SK-N-SH (cell line): ENCODE measurements around the gene ATP13A4. TPM values are rescaled to one million over a fixed set of nuclear protein-coding genes. Genes with fewer than 3 reads are reported as not detected.

ENCODE experiments used
- CTCF ChIA-PET: fragments of 300-600, 350-600 bp; formaldehyde crosslinking; extraction: SDS; loops from one replicate; lab custom pipeline; 2021; lab: Yijun Ruan, JAX
- POLR2A ChIA-PET: fragments of 350-600 bp; sonication (Branson Sonifier 250); formaldehyde crosslinking; extraction: SDS; loops from one replicate; lab custom pipeline; 2020; ENCODE audit warnings: antibody characterized with exemption, inconsistent platforms; lab: Yijun Ruan, JAX
- DNase-seq: peaks from one replicate; pipeline ENCODE4 v3.0.0; 2012
- H2AFZ ChIP-seq: fragments of 200-600 bp; sonication (generic); 2 replicates; pipeline ENCODE4 v1.8.1; 2016; ENCODE audit warnings: antibody characterized with exemption, mild to moderate bottlenecking, low read depth
- H3F3A ChIP-seq: fragments of 200-600 bp; sonication (generic); replicated peaks from 2 replicates; pipeline ENCODE3; 2016; ENCODE audit warnings: antibody characterized with exemption, mild to moderate bottlenecking; ENCODE audit not compliant: insufficient read depth
- H3K27ac ChIP-seq, 2 experiments: fragments of 200-500 bp in 1 of 2; fragments of 200-600 bp in 1 of 2; sonication (Bioruptor generic) in 1 of 2; sonication (generic), shearing (Covaris generic) in 1 of 2; 2 replicates each; pipeline versions ENCODE4 v1.5.1 to v1.6.1; 2014 to 2016; ENCODE audit warnings: low read depth in 2 of 2, inconsistent platforms in 1 of 2, low read length in 1 of 2, mild to moderate bottlenecking in 1 of 2, mixed read lengths in 1 of 2
- H3K27me3 ChIP-seq: fragments of 200-600 bp; sonication (generic), shearing (Covaris generic); 2 replicates; pipeline ENCODE4 v1.6.1; 2016; ENCODE audit warnings: mixed run types; ENCODE audit not compliant: insufficient read depth
- H3K36me3 ChIP-seq, 2 experiments: fragments of 200-500 bp in 1 of 2; fragments of 200-600 bp in 1 of 2; sonication (Bioruptor generic) in 1 of 2; sonication (generic) in 1 of 2; replicated peaks in 1 of 2; 2 replicates each; pipeline versions ENCODE3 to v1.5.1; 2014 to 2016; ENCODE audit warnings: low read length in 1 of 2, mild to moderate bottlenecking in 1 of 2; ENCODE audit not compliant: insufficient read depth in 2 of 2, control insufficient read depth in 1 of 2
- H3K4me1 ChIP-seq, 2 experiments: fragments of 200-500 bp in 1 of 2; fragments of 200-600 bp in 1 of 2; sonication (Bioruptor generic) in 1 of 2; sonication (generic), shearing (Covaris generic) in 1 of 2; 2 replicates each; pipeline versions ENCODE4 v1.5.1 to v1.6.1; 2014 to 2016; ENCODE audit warnings: low read depth in 1 of 2, low read length in 1 of 2, mixed run types in 1 of 2; ENCODE audit not compliant: insufficient read depth in 2 of 2, control insufficient read depth in 1 of 2
- H3K4me2 ChIP-seq: fragments of 200-600 bp; sonication (generic), shearing (Covaris generic); 2 replicates; pipeline ENCODE4 v1.6.1; 2017; ENCODE audit warnings: mixed run types
- H3K4me3 ChIP-seq, 2 experiments: fragments of 200-500 bp in 1 of 2; fragments of 200-600 bp in 1 of 2; sonication (Bioruptor generic) in 1 of 2; sonication (generic), shearing (Covaris generic) in 1 of 2; 2 replicates each; pipeline versions ENCODE4 v1.5.1 to v1.8.1; 2014 to 2016; ENCODE audit warnings: low read depth in 2 of 2, inconsistent platforms in 1 of 2, low read length in 1 of 2, mild to moderate bottlenecking in 1 of 2, mixed read lengths in 1 of 2, moderate library complexity in 1 of 2
- H3K79me2 ChIP-seq: fragments of 200-600 bp; sonication (generic); 2 replicates; pipeline ENCODE4 v1.8.1; 2017; ENCODE audit warnings: mild to moderate bottlenecking; ENCODE audit not compliant: insufficient read depth
- H3K9ac ChIP-seq: fragments of 200-600 bp; sonication (generic); 2 replicates; pipeline ENCODE4 v1.6.1; 2017; ENCODE audit warnings: mixed run types
- H3K9me2 ChIP-seq: fragments of 200-600 bp; sonication (generic); 2 replicates; pipeline ENCODE4 v1.6.1; 2017; ENCODE audit warnings: mixed run types
- H3K9me3 ChIP-seq: fragments of 200-600 bp; sonication (generic); 2 replicates; pipeline ENCODE4 v1.6.1; 2017; ENCODE audit warnings: mixed run types, mild to moderate bottlenecking, moderate library complexity
- H4K20me1 ChIP-seq: fragments of 200-600 bp; sonication (generic); 2 replicates; pipeline ENCODE4 v1.6.1; 2017; ENCODE audit warnings: mild to moderate bottlenecking, mixed run types; ENCODE audit not compliant: insufficient read depth
- CHD2 ChIP-seq: fragments of 150-350 bp; IDR thresholded peaks from 2 replicates; pipeline ENCODE4 v1.6.1; 2018; ENCODE audit warnings: low read length; ENCODE audit not compliant: partially characterized antibody
- EP300 ChIP-seq, 2 experiments: IDR thresholded peaks; 2 replicates each; pipeline versions ENCODE4 v1.4.0 to v1.6.1; 2012; ENCODE audit warnings: borderline replicate concordance in 1 of 2, low read depth in 1 of 2, low read length in 1 of 2
- EZH2phosphoT487 ChIP-seq: fragments of 200-600 bp; sonication (generic); IDR thresholded peaks from 2 replicates; pipeline ENCODE4 v1.6.1; 2017; ENCODE audit warnings: low read depth, mixed run types, mild to moderate bottlenecking, antibody characterized with exemption, moderate library complexity, borderline replicate concordance
- FOSL2 ChIP-seq: IDR thresholded peaks from 2 replicates; pipeline ENCODE4 v1.4.0; 2012; ENCODE audit warnings: low read depth, mild to moderate bottlenecking, moderate library complexity, borderline replicate concordance
- FOXJ3 ChIP-seq: sonication (generic); formaldehyde crosslinking; IDR thresholded peaks from 2 replicates; pipeline ENCODE4 v1.5.1; 2020; ENCODE audit warnings: mild to moderate bottlenecking, missing genetic modification reagents
- GABPA ChIP-seq: IDR thresholded peaks from 2 replicates; pipeline ENCODE4 v1.4.0; 2012; ENCODE audit warnings: low read depth, mild to moderate bottlenecking
- JUND ChIP-seq: IDR thresholded peaks from 2 replicates; pipeline ENCODE4 v1.4.0; 2012
- MEF2A ChIP-seq: IDR thresholded peaks from 2 replicates; pipeline ENCODE4 v1.4.0; 2012; ENCODE audit warnings: low read depth, borderline replicate concordance
- MXI1 ChIP-seq: IDR thresholded peaks from 2 replicates; pipeline ENCODE4 v1.6.1; 2012; ENCODE audit warnings: mild to moderate bottlenecking, low read depth, low read length, improper control_type of control experiment
- NRF1 ChIP-seq: IDR thresholded peaks from 2 replicates; pipeline ENCODE4 v1.6.1; 2012; ENCODE audit warnings: low read depth, mild to moderate bottlenecking, low read length
- POLR2AphosphoS5 ChIP-seq: IDR thresholded peaks from 2 replicates; pipeline ENCODE4 v1.6.1; 2012; ENCODE audit warnings: low read depth, low read length
- RAD21 ChIP-seq: IDR thresholded peaks from 2 replicates; pipeline ENCODE4 v1.6.1; 2012; ENCODE audit warnings: mild to moderate bottlenecking, low read length
- RXRA ChIP-seq: IDR thresholded peaks from 2 replicates; pipeline ENCODE4 v1.4.0; 2012; ENCODE audit warnings: low read depth, mild to moderate bottlenecking, borderline replicate concordance
- SIN3A ChIP-seq: IDR thresholded peaks from 2 replicates; pipeline ENCODE4 v1.6.1; 2012; ENCODE audit warnings: low read depth, mild to moderate bottlenecking, low read length, moderate library complexity, borderline replicate concordance
- SMC3 ChIP-seq: IDR thresholded peaks from 2 replicates; pipeline ENCODE4 v1.6.1; 2012; ENCODE audit warnings: low read depth, low read length, improper control_type of control experiment
- WGBS: methylation state at CpG from one replicate; pipeline ENCODE4 v1.1.6; 2017; ENCODE audit warnings: low lambda C conversion rate; 5-methylcytosine and 5-hydroxymethylcytosine counted together
- polyA plus RNA-seq, 3 experiments: library from polyadenylated mRNA; depleted of rRNA; stranded (reverse); fragments of >200 nt; gene quantifications; 2 replicates each; pipeline ENCODE4 v1.2.3, GENCODE V29; 2012
- TF ChIP-seq, protein P1 (sequence below): fragments of 200-600 bp; sonication (generic); IDR thresholded peaks from 2 replicates; pipeline ENCODE4 v1.6.1; 2017; ENCODE audit warnings: antibody characterized with exemption, mild to moderate bottlenecking, moderate library complexity
- TF ChIP-seq, protein P2 (sequence below): IDR thresholded peaks from 2 replicates; pipeline ENCODE4; 2012
- TF ChIP-seq, protein P3 (sequence below): IDR thresholded peaks from 2 replicates; pipeline ENCODE4 v1.4.0; 2012; ENCODE audit warnings: low read depth, borderline replicate concordance
- TF ChIP-seq, protein P4 (sequence below): IDR thresholded peaks from 2 replicates; pipeline ENCODE4 v1.4.0; 2012; ENCODE audit warnings: low read depth
- TF ChIP-seq, protein P5 (sequence below): IDR thresholded peaks from 2 replicates; pipeline ENCODE4 v1.6.1; 2012; ENCODE audit warnings: mild to moderate bottlenecking, low read depth, low read length, moderate library complexity

ATP13A4 gene
- polyA plus RNA-seq, 1 of the 3 experiments (the other 2 are of a cell fraction): 0.02 TPM

DNA sequence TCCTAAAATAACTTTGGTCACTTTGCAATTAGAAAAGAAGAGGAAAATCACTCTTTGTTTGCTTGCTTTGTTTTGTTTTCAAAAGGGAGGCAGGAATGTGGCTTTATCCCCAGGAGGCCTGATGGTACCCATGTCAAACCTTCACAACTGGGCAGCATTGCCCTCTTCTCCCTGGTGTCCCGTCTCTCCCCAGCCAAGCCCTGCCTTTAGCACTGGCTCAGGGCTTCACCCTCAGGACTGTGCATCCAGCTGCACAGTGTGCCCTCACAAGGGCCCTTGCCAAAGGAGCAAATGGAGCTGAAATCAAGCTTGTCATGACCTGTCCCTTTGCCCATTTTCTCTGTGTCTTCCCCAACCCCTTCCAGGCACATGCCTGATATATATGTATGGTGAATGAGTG is 147.0 kb downstream of the ATP13A4 start:
- no peak overlapping the region for H3K27ac ChIP-seq
- no peaks in the 10 kb centered on the region for H3K79me2 ChIP-seq
- H3K4me1 ChIP-seq: no peaks in the 10 kb centered on the region
- ChIA-PET POLR2A (no interaction called here), CTCF (interaction anchor here (1.3 kb wide), 1 partner anchor 164 kb away, joined by 4 read pairs; no protein-coding TSS in a partner anchor)
- no peaks in the 10 kb centered on the region for H3F3A ChIP-seq
- no peak overlapping the region for H2AFZ ChIP-seq
- DNase-seq: no peak
- no peak overlapping the region for H3K4me3 ChIP-seq
- no peaks in the 10 kb centered on the region for H3K9me3 ChIP-seq
- H3K9ac ChIP-seq: no peak overlapping the region
- WGBS: 0% methylated on average over 1 of the region's 1 CpG
- no peaks in the 10 kb centered on the region for H3K9me2 ChIP-seq
- H3K36me3 ChIP-seq: no peaks in the 10 kb centered on the region
- H4K20me1 ChIP-seq: no peaks in the 10 kb centered on the region
- TF ChIP-seq EZH2phosphoT487 (no peak), SIN3A (no peak), CHD2 (no peak), RXRA (no peak), FOXJ3 (CRISPR knock-in tag) (no peak), NRF1 (no peak), GABPA (no peak)
- TF ChIP-seq, protein P1, sequence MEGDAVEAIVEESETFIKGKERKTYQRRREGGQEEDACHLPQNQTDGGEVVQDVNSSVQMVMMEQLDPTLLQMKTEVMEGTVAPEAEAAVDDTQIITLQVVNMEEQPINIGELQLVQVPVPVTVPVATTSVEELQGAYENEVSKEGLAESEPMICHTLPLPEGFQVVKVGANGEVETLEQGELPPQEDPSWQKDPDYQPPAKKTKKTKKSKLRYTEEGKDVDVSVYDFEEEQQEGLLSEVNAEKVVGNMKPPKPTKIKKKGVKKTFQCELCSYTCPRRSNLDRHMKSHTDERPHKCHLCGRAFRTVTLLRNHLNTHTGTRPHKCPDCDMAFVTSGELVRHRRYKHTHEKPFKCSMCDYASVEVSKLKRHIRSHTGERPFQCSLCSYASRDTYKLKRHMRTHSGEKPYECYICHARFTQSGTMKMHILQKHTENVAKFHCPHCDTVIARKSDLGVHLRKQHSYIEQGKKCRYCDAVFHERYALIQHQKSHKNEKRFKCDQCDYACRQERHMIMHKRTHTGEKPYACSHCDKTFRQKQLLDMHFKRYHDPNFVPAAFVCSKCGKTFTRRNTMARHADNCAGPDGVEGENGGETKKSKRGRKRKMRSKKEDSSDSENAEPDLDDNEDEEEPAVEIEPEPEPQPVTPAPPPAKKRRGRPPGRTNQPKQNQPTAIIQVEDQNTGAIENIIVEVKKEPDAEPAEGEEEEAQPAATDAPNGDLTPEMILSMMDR: no peak
- TF ChIP-seq, protein P2, sequence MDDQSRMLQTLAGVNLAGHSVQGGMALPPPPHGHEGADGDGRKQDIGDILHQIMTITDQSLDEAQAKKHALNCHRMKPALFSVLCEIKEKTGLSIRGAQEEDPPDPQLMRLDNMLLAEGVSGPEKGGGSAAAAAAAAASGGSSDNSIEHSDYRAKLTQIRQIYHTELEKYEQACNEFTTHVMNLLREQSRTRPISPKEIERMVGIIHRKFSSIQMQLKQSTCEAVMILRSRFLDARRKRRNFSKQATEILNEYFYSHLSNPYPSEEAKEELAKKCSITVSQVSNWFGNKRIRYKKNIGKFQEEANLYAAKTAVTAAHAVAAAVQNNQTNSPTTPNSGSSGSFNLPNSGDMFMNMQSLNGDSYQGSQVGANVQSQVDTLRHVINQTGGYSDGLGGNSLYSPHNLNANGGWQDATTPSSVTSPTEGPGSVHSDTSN: no peak
- no peak overlapping the region for H3K4me2 ChIP-seq
- H3K27me3 ChIP-seq: no peaks in the 10 kb centered on the region

DNA sequence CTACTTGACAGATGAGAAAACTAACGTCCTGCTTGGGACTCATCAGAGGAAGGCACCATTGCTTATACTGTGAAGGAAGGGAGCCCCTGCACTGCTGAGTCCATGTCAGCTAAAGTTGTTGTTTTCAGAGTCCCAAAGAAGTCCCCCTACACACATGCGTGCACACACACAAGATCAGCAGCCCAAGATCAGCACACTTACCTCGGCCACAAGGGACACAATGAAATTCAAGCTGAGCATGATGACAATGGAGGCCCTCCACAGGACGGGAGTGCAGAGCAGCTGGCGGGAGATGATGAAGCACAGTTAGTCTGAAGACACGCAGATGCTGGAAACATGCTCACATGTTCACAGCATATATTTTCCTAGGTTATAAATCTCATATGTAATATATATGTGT is 147.6 kb downstream of the ATP13A4 start:
- no peak overlapping the region for H3K27ac ChIP-seq
- 6% methylated on average over 6 of the region's 6 CpGs for whole genome bisulfite sequencing
- TF ChIP-seq, protein P3, sequence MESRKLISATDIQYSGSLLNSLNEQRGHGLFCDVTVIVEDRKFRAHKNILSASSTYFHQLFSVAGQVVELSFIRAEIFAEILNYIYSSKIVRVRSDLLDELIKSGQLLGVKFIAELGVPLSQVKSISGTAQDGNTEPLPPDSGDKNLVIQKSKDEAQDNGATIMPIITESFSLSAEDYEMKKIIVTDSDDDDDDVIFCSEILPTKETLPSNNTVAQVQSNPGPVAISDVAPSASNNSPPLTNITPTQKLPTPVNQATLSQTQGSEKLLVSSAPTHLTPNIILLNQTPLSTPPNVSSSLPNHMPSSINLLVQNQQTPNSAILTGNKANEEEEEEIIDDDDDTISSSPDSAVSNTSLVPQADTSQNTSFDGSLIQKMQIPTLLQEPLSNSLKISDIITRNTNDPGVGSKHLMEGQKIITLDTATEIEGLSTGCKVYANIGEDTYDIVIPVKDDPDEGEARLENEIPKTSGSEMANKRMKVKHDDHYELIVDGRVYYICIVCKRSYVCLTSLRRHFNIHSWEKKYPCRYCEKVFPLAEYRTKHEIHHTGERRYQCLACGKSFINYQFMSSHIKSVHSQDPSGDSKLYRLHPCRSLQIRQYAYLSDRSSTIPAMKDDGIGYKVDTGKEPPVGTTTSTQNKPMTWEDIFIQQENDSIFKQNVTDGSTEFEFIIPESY: no peak
- TF ChIP-seq EP300 (IDR thresholded peaks at IDR 0.05; ENCODE audit: borderline replicate concordance in 1 of 2, low read depth in 1 of 2, low read length in 1 of 2) (no peak), SMC3 (no peak), MXI1 (no peak), RAD21 (no peak), EZH2phosphoT487 (no peak), JUND (no peak), MEF2A (no peak), POLR2AphosphoS5 (no peak), RXRA (no peak), CHD2 (no peak), FOSL2 (no peak)
- TF ChIP-seq, protein P4, sequence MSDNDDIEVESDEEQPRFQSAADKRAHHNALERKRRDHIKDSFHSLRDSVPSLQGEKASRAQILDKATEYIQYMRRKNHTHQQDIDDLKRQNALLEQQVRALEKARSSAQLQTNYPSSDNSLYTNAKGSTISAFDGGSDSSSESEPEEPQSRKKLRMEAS: no peak
- TF ChIP-seq, protein P5, sequence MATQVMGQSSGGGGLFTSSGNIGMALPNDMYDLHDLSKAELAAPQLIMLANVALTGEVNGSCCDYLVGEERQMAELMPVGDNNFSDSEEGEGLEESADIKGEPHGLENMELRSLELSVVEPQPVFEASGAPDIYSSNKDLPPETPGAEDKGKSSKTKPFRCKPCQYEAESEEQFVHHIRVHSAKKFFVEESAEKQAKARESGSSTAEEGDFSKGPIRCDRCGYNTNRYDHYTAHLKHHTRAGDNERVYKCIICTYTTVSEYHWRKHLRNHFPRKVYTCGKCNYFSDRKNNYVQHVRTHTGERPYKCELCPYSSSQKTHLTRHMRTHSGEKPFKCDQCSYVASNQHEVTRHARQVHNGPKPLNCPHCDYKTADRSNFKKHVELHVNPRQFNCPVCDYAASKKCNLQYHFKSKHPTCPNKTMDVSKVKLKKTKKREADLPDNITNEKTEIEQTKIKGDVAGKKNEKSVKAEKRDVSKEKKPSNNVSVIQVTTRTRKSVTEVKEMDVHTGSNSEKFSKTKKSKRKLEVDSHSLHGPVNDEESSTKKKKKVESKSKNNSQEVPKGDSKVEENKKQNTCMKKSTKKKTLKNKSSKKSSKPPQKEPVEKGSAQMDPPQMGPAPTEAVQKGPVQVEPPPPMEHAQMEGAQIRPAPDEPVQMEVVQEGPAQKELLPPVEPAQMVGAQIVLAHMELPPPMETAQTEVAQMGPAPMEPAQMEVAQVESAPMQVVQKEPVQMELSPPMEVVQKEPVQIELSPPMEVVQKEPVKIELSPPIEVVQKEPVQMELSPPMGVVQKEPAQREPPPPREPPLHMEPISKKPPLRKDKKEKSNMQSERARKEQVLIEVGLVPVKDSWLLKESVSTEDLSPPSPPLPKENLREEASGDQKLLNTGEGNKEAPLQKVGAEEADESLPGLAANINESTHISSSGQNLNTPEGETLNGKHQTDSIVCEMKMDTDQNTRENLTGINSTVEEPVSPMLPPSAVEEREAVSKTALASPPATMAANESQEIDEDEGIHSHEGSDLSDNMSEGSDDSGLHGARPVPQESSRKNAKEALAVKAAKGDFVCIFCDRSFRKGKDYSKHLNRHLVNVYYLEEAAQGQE: no peak

More for the DNA sequence above, 147.6 kb downstream of the ATP13A4 start:
- ChIA-PET POLR2A (no interaction called here), CTCF (interaction anchor here (1.3 kb wide), 1 partner anchor 164 kb away, joined by 4 read pairs; no protein-coding TSS in a partner anchor)
- Histone ChIP-seq H2AFZ (no peak overlapping the region), H3K9me2 (no peaks in the 10 kb centered on the region), H3K36me3 (no peaks in the 10 kb centered on the region), H3K9ac (no peak overlapping the region), H3K4me3 (no peak overlapping the region), H4K20me1 (no peaks in the 10 kb centered on the region), H3F3A (no peaks in the 10 kb centered on the region), H3K4me1 (no peaks in the 10 kb centered on the region), H3K4me2 (no peak overlapping the region), H3K9me3 (no peaks in the 10 kb centered on the region), H3K79me2 (no peaks in the 10 kb centered on the region), H3K27me3 (no peaks in the 10 kb centered on the region)
- no peak for DNase-seq
